HG03139 (cell line): ENCODE data around the gene NHLH1.
A peak's percentile ranks its signal among the peaks of the same experiment; 100 is the strongest.

Experiments used
- ATAC-seq: cut with Tn5 transposase; IDR thresholded peaks from one replicate; pipeline ENCODE4 v1.9.1; 2021; ENCODE audit not compliant: unreplicated experiment

Gene NHLH1

GRCh38 chr1:160366731-160367515, at the start of gene NHLH1:
Gene NHLH1, plus strand, starts transcription at chr1:160367071. Its CDS starts 3,661 bp downstream, at chr1:160370732.
- ATAC-seq: no peak

GRCh38 chr1:160322831-160323230, 44.0 kb upstream of the NHLH1 start:
- no peak for ATAC-seq

DNA sequence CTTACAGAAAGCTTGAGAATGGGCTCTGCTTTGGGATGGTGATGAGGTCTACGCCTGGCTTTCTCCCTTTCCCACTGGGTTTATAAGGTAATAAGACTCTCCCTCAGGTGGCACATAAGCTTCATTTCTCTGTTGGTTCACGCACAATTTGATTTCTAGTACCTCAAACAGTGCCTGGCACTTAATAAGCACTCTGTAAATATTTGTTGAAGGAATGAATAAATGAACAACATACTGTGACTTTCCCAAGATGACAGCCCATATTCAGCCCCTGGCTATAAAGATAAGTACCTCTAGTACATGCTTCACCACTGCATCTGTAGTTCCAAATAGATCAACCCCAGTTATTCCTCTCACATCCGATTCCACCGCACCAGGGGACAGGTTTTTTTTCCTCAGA, 41.6 kb upstream of the NHLH1 start:
- ATAC-seq: no peak

DNA sequence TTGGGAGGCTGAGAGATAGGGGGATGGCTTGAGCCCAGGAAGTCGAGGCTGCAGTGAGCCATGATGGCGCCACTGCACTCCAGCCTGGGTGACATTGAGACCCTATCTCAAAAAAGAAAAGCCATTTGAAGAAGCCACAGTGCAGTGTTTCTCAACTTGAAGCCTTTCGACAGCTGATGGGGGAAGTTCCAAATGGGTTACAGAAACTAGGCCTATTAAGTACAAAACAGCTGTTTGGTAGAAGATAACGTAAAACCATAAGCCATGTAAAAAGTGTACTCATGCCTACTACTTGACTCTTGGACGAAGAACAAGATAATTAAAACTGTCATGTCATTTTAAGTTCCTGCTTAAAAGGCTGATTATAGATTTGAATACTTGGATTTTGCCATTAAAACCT, 40.5 kb upstream of the NHLH1 start:
- no peak for ATAC-seq

GRCh38 chr1:160328184-160328583, 38.7 kb upstream of the NHLH1 start:
- no peak for ATAC-seq

GRCh38 chr1:160330119-160330518, 36.8 kb upstream of the NHLH1 start:
- ATAC-seq: no peak

- ATAC-seq: no peak
Measured at GRCh38 chr1:160332516-160332915, 34.4 kb upstream of the NHLH1 start.

GRCh38 chr1:160338580-160338979, 28.3 kb upstream of the NHLH1 start:
- no peak for ATAC-seq

DNA sequence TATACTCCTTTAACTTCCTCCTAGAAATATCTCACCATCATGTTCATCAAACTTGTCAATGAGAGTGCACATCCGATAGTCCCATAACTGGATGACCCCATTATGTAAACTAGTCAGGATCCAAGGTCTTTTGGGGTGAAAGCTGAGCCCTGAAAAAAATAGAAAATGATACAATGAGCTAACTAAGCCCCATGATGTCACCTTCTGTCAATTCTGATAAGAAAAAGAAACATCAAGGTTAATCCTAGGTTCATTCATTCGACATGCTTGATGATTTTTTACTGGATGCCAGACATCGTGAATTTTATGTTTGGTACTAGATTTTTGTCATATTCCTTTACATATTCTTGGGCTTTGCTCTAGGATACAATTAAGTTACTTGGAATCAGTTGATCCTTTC, 26.7 kb upstream of the NHLH1 start:
- no peak for ATAC-seq

- ATAC-seq: no peak
Measured at GRCh38 chr1:160340866-160341265, 26.0 kb upstream of the NHLH1 start.

DNA sequence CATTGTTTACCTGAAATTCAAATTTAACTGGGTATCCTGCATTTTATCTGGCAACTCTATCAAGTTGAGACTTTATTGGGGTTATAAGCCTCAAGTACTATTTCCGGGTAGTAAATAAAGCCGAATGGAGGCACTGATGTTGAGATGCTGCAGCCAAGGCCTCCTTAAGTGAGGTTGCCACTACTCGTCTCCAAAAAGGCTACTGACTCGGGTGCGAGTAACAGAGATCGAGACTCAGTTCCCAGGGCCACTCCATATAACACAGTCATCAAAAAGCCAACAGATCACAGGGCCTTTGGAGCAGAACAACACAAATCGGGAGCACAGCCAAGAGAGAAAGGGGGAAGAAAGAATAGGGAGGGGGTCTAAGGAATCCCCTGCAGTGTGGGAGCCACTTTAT, 24.3 kb upstream of the NHLH1 start:
- ATAC-seq: peak; percentile 3

DNA sequence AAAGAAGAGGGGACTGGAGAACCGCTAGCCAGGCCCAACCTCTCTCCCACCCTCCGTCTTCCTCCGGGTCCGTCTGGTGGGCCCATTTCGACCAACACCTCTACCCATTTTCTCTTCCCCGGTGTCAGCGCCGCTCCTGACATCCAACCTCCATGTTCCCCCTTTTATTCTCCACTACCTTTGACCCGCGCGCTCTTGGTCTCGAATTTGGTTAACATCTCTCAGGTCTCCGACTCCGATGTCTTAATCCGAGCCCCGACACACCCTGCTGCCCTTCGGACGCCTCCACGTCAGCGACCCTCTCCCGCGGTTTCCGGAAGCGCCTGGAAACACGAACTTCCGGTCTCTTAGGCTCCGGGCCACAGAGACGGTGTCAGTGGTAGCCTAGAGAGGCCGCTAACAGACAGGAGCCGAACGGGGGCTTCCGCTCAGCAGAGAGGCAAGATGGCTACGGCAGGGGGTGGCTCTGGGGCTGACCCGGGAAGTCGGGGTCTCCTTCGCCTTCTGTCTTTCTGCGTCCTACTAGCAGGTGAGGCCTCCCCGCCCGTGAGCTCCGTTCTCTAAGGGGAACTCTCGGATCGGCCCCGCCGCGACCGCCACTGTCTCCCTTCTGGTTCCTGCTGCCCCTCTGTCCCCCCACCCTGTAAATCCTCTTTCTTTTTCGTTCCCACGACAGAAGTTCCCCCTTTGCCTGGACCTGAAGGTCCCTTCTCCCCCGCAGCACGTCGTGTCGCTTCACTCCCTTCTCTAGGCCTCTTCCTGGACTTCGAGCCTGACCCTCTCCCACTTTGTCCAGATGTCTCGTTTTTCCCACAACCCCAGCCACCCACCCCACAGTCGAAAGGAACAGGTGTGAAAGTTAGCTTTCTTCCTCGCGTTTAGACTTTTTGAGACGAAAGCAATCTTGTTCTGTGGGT, 23.7 kb upstream of the NHLH1 start, which contains the start of the genes COPA and NCSTN:
COPA (minus strand) TSS at position 298 of the 917 bp plus-strand sequence; CDS start at position 218, 80 bp downstream.
NCSTN (plus strand) TSS at position 431 of the 917 bp plus-strand sequence; CDS start at position 445, 14 bp downstream.
- peak; percentile 90 for ATAC-seq

- ATAC-seq: no peak
Measured at GRCh38 chr1:160344241-160344640, 22.6 kb upstream of the NHLH1 start.

- ATAC-seq: no peak
Measured at GRCh38 chr1:160344936-160345335, 21.9 kb upstream of the NHLH1 start.

DNA sequence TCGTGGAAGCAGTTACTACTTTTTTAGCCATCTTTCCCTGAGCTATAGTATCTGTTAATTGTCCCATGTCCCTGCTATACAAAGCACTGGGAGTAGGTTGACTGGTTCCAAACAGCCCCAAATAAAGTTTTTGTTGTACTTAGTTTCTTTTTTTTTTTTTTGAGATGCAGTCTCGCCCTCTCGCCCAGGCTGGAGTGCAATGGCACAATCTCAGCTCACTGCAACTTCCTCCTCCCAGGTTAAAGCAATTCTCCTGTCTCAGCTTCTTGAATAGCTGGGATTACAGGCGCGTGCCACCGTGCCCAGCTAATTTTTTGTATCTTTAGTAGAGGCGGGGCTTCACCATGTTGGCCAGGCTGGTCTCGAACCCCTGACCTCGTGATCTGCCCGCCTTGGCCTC, 20.4 kb upstream of the NHLH1 start:
- ATAC-seq: no peak

- no peak for ATAC-seq
Measured at GRCh38 chr1:160346958-160347357, 19.9 kb upstream of the NHLH1 start.

- ATAC-seq: no peak
Measured at GRCh38 chr1:160351629-160352028, 15.2 kb upstream of the NHLH1 start.

- no peak for ATAC-seq
Measured at GRCh38 chr1:160352555-160352954, 14.3 kb upstream of the NHLH1 start.

- ATAC-seq: no peak
Measured at GRCh38 chr1:160353223-160353622, 13.6 kb upstream of the NHLH1 start.

DNA sequence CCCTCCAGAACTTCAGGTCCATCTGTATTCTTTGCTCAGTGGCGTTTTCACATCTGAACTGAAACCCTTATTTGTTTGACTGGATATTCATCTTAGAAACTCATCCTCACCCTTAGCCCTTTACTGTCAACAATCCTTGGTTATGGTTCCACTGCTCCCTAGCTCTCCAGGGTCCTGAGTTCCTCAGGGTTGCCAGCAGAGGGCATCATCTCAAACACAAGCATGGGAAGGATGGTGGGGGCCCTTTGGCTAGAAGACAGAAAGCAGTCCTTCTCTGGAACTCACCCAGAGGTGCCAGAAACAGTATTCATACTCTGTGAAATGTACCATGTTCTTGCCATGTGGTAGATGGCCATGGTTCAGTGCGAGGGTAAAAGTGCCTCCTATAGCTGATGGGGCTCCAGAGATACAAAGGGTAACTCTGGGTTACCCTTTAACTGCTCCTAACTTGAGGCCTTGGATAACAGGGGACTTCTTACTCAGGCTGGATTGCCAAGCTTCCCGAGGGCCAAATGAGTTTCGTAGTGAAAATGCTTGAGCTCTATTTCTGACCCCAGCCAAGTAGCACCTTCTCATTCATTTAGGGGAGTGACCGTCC, 12.4 kb upstream of the NHLH1 start:
- no peak for ATAC-seq

DNA sequence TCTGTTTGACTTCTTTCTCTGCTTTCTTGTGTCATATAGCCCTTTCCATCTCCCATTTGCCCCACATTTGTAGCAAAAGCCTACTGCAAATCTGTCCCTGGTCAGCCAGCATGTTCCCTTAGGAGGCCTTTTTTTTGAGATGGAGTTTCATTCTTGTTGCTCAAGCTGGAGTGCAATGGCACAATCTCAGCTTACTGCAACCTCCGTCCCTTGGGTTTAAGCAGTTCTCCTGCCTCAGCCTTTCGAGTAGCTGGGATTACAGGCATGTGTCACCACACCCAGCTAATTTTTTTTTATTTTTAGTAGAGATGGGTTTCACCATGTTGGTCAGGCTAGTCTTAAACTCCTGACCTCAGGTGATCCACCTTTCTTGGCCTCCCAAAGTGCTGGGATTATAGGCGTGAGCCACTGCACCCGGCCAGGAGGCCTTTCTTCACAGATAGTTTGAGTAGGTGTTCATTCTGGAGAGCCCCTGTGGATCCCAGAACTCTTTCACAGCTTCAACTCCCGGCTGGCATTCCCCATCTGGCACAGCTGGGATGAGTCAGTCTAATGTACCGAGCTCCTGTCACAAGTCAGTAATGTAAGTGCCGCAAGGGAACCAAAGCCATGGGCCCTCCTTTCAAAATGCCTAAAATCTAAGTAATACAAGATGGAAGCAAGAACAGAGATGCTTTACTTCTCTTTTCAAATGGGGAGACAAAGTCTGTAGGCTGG, 9.4 kb upstream of the NHLH1 start:
- ATAC-seq: no peak
